Measurements from ENCODE around the gene FRRS1.

- TF ChIP-seq EZH2phosphoT487 (IDR thresholded peaks at IDR 0.05; ENCODE audit: insufficient read depth, low read depth) (no peak), EZH2 (IDR thresholded peaks at IDR 0.05; ENCODE audit: insufficient read depth, poor library complexity, severe bottlenecking) (no peak)
Observed at GRCh38 chr1:99755664-99756063, 10.8 kb downstream of the FRRS1 start.

Measured in GM23248 (cell line).